Heart right ventricle (tissue), 16 donors: ENCODE results near the gene RAD51B. TPM values are rescaled to one million over a fixed set of nuclear protein-coding genes. Genes with fewer than 3 reads are reported as not detected.
A peak's percentile ranks its signal among the peaks of the same experiment; 100 is the strongest.

ENCODE experiments used
- ATAC-seq, 8 donors: fragments of 200-7000 bp; cut with Tn5 transposase; one replicate each; pipeline ENCODE4 v1.9.1; 2020; ENCODE audit warnings: mild to moderate bottlenecking in 8 of 8, moderate library complexity in 8 of 8, moderate number of reproducible peaks in 1 of 8
- DNase-seq, 2 donors: peaks; one replicate each; pipeline ENCODE4 v3.0.0-alpha.2; 2020
- H3K27ac ChIP-seq, 10 donors: fragments of 200-600 bp; sonication (generic) in 2 of 10; one replicate each; pipeline versions ENCODE4 v1.5.0 to v1.8.0; 2020 to 2022; ENCODE audit warnings: mild to moderate bottlenecking in 3 of 10
- H3K27me3 ChIP-seq, 7 donors: fragments of 200-600 bp; one replicate each; pipeline ENCODE4 v1.8.0; 2021 to 2022; ENCODE audit warnings: mild to moderate bottlenecking in 2 of 7
- H3K36me3 ChIP-seq, 9 donors: fragments of 200-600 bp; sonication (generic) in 1 of 9; one replicate each; pipeline versions ENCODE4 v1.5.0 to v1.8.0; 2020 to 2022; ENCODE audit warnings: mild to moderate bottlenecking in 2 of 9
- H3K4me1 ChIP-seq, 9 donors: fragments of 200-600 bp; sonication (generic) in 1 of 9; one replicate each; pipeline versions ENCODE4 v1.5.0 to v1.8.0; 2020 to 2022; ENCODE audit warnings: mild to moderate bottlenecking in 4 of 9
- H3K4me3 ChIP-seq, 10 donors: fragments of 200-600 bp; sonication (generic) in 2 of 10; one replicate each; pipeline versions ENCODE4 v1.5.0 to v1.8.0; 2020 to 2022; ENCODE audit warnings: mild to moderate bottlenecking in 7 of 10, moderate library complexity in 2 of 10
- H3K9me3 ChIP-seq, 11 donors: fragments of 200-600 bp in 10 of 11; sonication (generic) in 2 of 11; one replicate each; pipeline versions ENCODE4 v1.5.0 to v1.8.0; 2013 to 2022; ENCODE audit warnings: mild to moderate bottlenecking in 2 of 11, control low read depth in 1 of 11, moderate library complexity in 1 of 11
- WGBS, 2 donors: extraction: QIAGEN DNeasy Blood & Tissue Kit; methylation state at CpG; one replicate each; pipeline ENCODE4 v1.1.7; 2013; ENCODE audit warnings: inconsistent platforms in 1 of 2; 5-methylcytosine and 5-hydroxymethylcytosine counted together
- intact Hi-C, 10 donors: fragments of 100-400 bp; cut with DNase I; formaldehyde crosslinking; loops; one replicate each; pipeline versions ENCODE4 v1.11.1 to v1.14.2; 2022
- polyA plus RNA-seq, 2 donors: library from polyadenylated mRNA; stranded (reverse); fragments of 200-250 nt; gene quantifications; one replicate each; pipeline ENCODE4 v1.2.3, GENCODE V29; 2013
- total RNA-seq, 10 donors: library from RNA; stranded (reverse); fragmentation: NEBNext Ultra II Directional in 3 of 10; extraction: Animal tissue kit (Norgen Biotek cat#: 25700) in 3 of 10; gene quantifications; one replicate each; pipeline versions ENCODE4 v1.2.1 to v1.2.4, GENCODE V29; 2021 to 2023
- TF ChIP-seq, protein P1 (sequence below), 9 donors: fragments of 200-600 bp; sonication (generic) in 2 of 9; IDR thresholded peaks; one replicate each; pipeline versions ENCODE4 v1.5.0 to v1.8.0; 2021 to 2022; ENCODE audit warnings: antibody characterized with exemption in 9 of 9, mild to moderate bottlenecking in 5 of 9, moderate library complexity in 1 of 9
- donor health status: Arrhythmogenic right ventricular cardiomyopathy.
- donor health status: ischemic (EF 13 %, LVEDD 7.1; RV severe dilation, severe dysfunction).
- donor health status: healthy with polysubstance abuse.
- donor health status: DM: no; HTN: yes; CAD: no.
- donor health status: DM: no; HTN: no; CAD: no.
- donor health status: ischemic (EF 25% LVEDD 6.9; RV normal size, moderate dysfunction).
- donor health status: ischemic (EF 25% LVEDD 5.7; RV mildly dilated, moderate dysfunction).
- donor health status: healthy.
- donor health status: DM: yes; HTN: yes; CAD: no.
- donor health status: Ischemic cardiomyopathy.
- donor health status: ischemic (EF 35%, LVEDD 5.7; RV mildly dilated, moderate dysfunction).
- donor health status: nonischemic (EF 11% LVEDD 7.7; RV severe dilation, severe dysfunction).
- donor health status: DM: yes; HTN: yes; CAD: no.
- donor health status: PGD.
- donor health status: ischemic (EF 29% LVEDD 5.4; RV normal size, mild dysfunction).
- donor health status: nonischemic (EF 23%, LVEDD 6.1; RV moderate dilation, normal function).

RAD51B gene
- total and polyA plus RNA-seq, 12 donors: 0.88 to 8.6 (median 3.5) TPM

DNA sequence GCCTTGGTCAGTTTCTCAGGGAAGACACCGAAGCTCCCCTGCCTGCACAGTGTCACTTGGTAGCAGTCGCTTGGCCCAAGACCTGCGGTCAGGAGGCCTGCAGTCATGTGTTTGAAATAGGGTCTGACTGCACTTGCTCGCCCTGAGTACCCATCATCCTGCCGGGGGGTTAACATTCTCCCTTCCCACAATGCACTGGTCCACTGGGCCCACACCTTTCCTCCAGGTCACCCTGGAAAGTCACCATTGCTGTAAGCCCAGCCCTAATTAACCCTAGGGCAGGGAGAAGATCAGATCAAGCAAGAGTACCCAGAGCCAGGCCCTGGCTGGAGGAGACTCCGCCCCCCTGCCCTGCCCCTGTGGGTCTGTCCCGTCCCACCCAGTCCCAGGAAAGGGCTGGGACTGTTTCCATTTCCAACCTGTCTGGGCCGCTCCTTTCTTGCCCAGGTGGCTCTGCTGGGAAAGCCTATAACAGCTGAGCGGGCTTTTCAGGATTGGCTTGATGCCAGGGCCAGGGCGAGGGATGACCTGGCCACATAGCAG is 886.2 kb downstream of the RAD51B start:
- TF ChIP-seq, protein P1, sequence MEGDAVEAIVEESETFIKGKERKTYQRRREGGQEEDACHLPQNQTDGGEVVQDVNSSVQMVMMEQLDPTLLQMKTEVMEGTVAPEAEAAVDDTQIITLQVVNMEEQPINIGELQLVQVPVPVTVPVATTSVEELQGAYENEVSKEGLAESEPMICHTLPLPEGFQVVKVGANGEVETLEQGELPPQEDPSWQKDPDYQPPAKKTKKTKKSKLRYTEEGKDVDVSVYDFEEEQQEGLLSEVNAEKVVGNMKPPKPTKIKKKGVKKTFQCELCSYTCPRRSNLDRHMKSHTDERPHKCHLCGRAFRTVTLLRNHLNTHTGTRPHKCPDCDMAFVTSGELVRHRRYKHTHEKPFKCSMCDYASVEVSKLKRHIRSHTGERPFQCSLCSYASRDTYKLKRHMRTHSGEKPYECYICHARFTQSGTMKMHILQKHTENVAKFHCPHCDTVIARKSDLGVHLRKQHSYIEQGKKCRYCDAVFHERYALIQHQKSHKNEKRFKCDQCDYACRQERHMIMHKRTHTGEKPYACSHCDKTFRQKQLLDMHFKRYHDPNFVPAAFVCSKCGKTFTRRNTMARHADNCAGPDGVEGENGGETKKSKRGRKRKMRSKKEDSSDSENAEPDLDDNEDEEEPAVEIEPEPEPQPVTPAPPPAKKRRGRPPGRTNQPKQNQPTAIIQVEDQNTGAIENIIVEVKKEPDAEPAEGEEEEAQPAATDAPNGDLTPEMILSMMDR (IDR thresholded peaks at IDR 0.05): no peak
- intact Hi-C loops: no loop called here
- Histone ChIP-seq H3K9me3 (peaks cover 0 to 1% (median 0%) of the 10 kb centered on the region in 11 donors), H3K27ac (peak overlapping the region in 2 of 10 donors; percentile 24 to 58), H3K36me3 (no peaks in the 10 kb centered on the region), H3K27me3 (no peaks in the 10 kb centered on the region), H3K4me1 (peaks cover 0 to 36% (median 13%) of the 10 kb centered on the region in 9 donors), H3K4me3 (no peak overlapping the region)
- peak in 5 of 8 donors; percentile 19 to 47 (median 23) for ATAC-seq
- 67 to 80% methylated on average over 10 of the region's 10 CpGs for WGBS, 2 donors
- no peak for DNase-seq

DNA sequence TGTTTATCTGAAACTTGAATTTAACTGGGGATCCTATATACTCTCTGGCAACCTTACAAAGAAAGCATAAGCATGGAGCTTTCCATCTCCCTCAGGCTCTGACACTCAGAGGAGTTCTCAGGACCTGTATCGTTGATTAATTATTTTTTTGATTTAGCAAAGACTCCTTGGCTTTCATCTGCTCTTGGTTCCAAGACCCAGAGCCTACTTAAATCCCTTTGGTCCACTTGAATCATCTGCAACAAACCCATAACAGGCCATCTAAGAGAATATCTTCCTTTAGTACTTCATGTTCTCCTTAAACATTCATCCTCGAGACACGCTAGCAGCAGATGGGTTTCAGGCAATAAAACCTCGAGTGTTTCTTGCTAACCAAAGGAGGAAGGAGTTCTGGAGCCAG is 887.9 kb downstream of the RAD51B start:
- TF ChIP-seq, protein P1 (IDR thresholded peaks at IDR 0.05): no peak
- WGBS, 2 donors: 75 to 84% methylated on average over 4 of the region's 4 CpGs
- DNase-seq (no peak), ATAC-seq (peak in 1 of 8 donors; percentile 25)
- peak overlapping the region in 4 of 10 donors; percentile 6 to 61 (median 20) for H3K27ac ChIP-seq
- H3K9me3 ChIP-seq: no peaks in the 10 kb centered on the region
- intact Hi-C loops: no loop called here
- no peaks in the 10 kb centered on the region for H3K27me3 ChIP-seq
- no peak overlapping the region for H3K4me3 ChIP-seq
- no peaks in the 10 kb centered on the region for H3K36me3 ChIP-seq
- H3K4me1 ChIP-seq: peaks cover 0 to 38% (median 19%) of the 10 kb centered on the region in 9 donors

DNA sequence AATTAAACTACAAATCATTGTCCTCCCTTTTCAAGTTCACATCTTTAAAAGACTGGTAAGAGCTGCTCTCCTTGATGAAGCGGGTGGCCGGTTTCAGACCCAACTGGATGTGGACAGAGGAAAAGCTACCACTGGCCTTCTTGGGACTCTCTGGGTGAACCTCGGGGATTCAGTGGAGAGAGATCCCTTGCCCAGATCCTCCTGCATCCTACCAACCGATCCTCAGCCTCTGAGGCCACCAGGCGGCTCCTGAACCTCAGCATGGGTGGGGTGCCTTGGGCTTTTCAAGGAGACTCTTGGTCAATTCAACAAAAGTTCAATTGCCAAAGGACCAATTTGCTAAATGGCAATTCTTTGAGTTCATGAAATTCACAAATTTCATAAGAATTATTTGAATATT is 888.8 kb downstream of the RAD51B start:
- WGBS, 2 donors: 77 to 78% methylated on average over 5 of the region's 5 CpGs
- peak overlapping the region in 1 of 10 donors; percentile 61 for H3K27ac ChIP-seq

DNA sequence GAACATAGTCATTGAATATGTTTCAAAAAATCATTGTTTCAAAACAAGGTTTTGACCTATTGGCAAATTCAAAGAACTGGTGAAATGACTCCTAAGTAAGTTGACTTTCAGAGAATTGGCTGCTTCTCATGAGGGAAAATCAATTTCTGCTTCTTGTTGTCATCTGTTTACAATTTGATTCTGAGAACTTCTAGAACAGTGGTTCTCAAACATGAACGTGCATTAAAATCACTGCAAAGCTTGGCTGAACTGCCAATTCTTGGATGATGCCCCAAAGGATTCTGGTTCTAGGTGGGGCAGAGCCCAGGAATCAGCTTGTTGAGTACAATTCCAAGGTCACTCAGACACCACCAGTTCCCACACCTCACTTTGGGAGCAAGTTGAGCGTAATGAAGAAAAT is 889.4 kb downstream of the RAD51B start:
- no peak overlapping the region for H3K27ac ChIP-seq
- no peaks in the 10 kb centered on the region for H3K36me3 ChIP-seq
- 89 to 91% methylated on average over 2 of the region's 2 CpGs for WGBS, 2 donors
- TF ChIP-seq, protein P1 (IDR thresholded peaks at IDR 0.05): no peak
- no peaks in the 10 kb centered on the region for H3K9me3 ChIP-seq
- H3K27me3 ChIP-seq: no peaks in the 10 kb centered on the region
- no peak overlapping the region for H3K4me3 ChIP-seq
- intact Hi-C loops: no loop called here
- H3K4me1 ChIP-seq: peaks cover 0 to 41% (median 19%) of the 10 kb centered on the region in 9 donors
- DNase-seq: no peak
- ATAC-seq: no peak

More for the DNA sequence above, 888.8 kb downstream of the RAD51B start:
- Histone ChIP-seq H3K36me3 (no peaks in the 10 kb centered on the region), H3K4me3 (no peak overlapping the region), H3K27me3 (no peaks in the 10 kb centered on the region), H3K4me1 (peaks cover 0 to 40% (median 19%) of the 10 kb centered on the region in 9 donors), H3K9me3 (no peaks in the 10 kb centered on the region)
- TF ChIP-seq, protein P1 (IDR thresholded peaks at IDR 0.05): no peak
- ATAC-seq (no peak), DNase-seq (no peak)
- intact Hi-C loops: no loop called here
